Caco-2 (cell line): ENCODE measurements around the gene PLCXD1. TPM values are rescaled to one million over a fixed set of nuclear protein-coding genes. Genes with fewer than 3 reads are reported as not detected.
"Not testable (repeated sequence)": the region's sequence is repeated elsewhere in the genome, so short reads cannot be mapped to it uniquely, and the experiment has no call there.

Experiments
- BruUV-seq: library from RNA; stranded (reverse); fragments of 400-500 nt; replicated peaks from 2 replicates; lab custom pipeline; 2021; lab: Mats Ljungman, UMichigan
- CTCF ChIA-PET: fragments of 300-600 bp; sonication (Branson Sonifier 250); formaldehyde crosslinking; loops from one replicate; lab custom pipeline; 2022; ENCODE audit warnings: antibody characterized with exemption; lab: Charles Lee
- POLR2A ChIA-PET: fragments of 300-600 bp; sonication (Branson Sonifier 250); formaldehyde crosslinking; loops from one replicate; lab custom pipeline; 2022; ENCODE audit warnings: antibody characterized with exemption; lab: Charles Lee
- DNase-seq, 2 experiments: peaks; one replicate each; pipeline versions ENCODE4 v3.0.0 to v3.0.0-alpha.2; 2020 to 2022
- H3K27me3 ChIP-seq: replicated peaks from 2 replicates; pipeline ENCODE4 v1.6.0; 2011; ENCODE audit warnings: low read length; ENCODE audit not compliant: control insufficient read depth, insufficient read depth
- H3K36me3 ChIP-seq: 2 replicates; pipeline ENCODE4 v1.5.1; 2011; ENCODE audit warnings: low read length; ENCODE audit not compliant: control insufficient read depth, insufficient read depth
- H3K4me1 ChIP-seq: fragments of 250-450 bp; sonication (Bioruptor Pico); 2 replicates; pipeline ENCODE4 v1.5.1; 2020; ENCODE audit warnings: mild to moderate bottlenecking
- H3K4me3 ChIP-seq: 2 replicates; pipeline ENCODE4 v1.5.1; 2011; ENCODE audit warnings: low read depth, mild to moderate bottlenecking, control low read depth, low read length
- H3K9me3 ChIP-seq: fragments of 250-450 bp; sonication (Bioruptor Pico); 2 replicates; pipeline ENCODE4 v1.5.1; 2020; ENCODE audit warnings: mild to moderate bottlenecking, moderate library complexity
- H3K27ac Mint-ChIP-seq: one replicate; pipeline ENCODE4 v1.8.0; 2022; ENCODE audit warnings: mixed read lengths; ENCODE audit not compliant: unreplicated experiment
- H3K27me3 Mint-ChIP-seq: one replicate; pipeline ENCODE4 v1.8.0; 2022; ENCODE audit warnings: mixed read lengths; ENCODE audit not compliant: insufficient read depth, unreplicated experiment
- H3K36me3 Mint-ChIP-seq: one replicate; pipeline ENCODE4 v1.8.0; 2022; ENCODE audit warnings: mild to moderate bottlenecking, mixed read lengths; ENCODE audit not compliant: insufficient read depth, unreplicated experiment
- H3K4me1 Mint-ChIP-seq: one replicate; pipeline ENCODE4 v1.8.0; 2022; ENCODE audit warnings: low read depth, mixed read lengths; ENCODE audit not compliant: unreplicated experiment
- H3K4me3 Mint-ChIP-seq: one replicate; pipeline ENCODE4 v1.8.0; 2022; ENCODE audit warnings: mild to moderate bottlenecking, moderate library complexity, mixed read lengths; ENCODE audit not compliant: unreplicated experiment
- H3K9me3 Mint-ChIP-seq: one replicate; pipeline ENCODE4 v1.8.0; 2022; ENCODE audit warnings: mixed read lengths; ENCODE audit not compliant: unreplicated experiment
- intact Hi-C: fragments of 100-400 bp; cut with micrococcal nuclease; formaldehyde crosslinking; loops from one replicate; pipeline ENCODE4 v1.10.0; 2022; ENCODE audit not compliant: unreplicated experiment
- total RNA-seq: library from RNA; stranded (reverse); gene quantifications from 2 replicates; pipeline ENCODE4 v1.2.3, GENCODE V29; 2022
- TF ChIP-seq, protein P1 (sequence below), 2 experiments: fragments of 200-600 bp in 1 of 2; IDR thresholded peaks; 1 replicate in 1 of 2; 2 replicates in 1 of 2; pipeline versions ENCODE4 v1.5.1 to v1.8.0; 2011 to 2022; ENCODE audit warnings: antibody characterized with exemption in 1 of 2, control low read depth in 1 of 2, inconsistent platforms in 1 of 2, low read depth in 1 of 2, low read length in 1 of 2, mild to moderate bottlenecking in 1 of 2, moderate library complexity in 1 of 2; ENCODE audit not compliant: insufficient read depth in 1 of 2, severe bottlenecking in 1 of 2, unreplicated experiment in 1 of 2

The PLCXD1 gene
- total RNA-seq, 1 experiment from 2014 or later: 53.9 TPM

GRCh38 chrX:300334-300733 lies 19.2 kb downstream of the PLCXD1 start:
- Histone ChIP-seq H3K4me1 (no peaks in the 10 kb centered on the region), H3K9me3 (no peaks in the 10 kb centered on the region), H3K4me3 (no peak overlapping the region), H3K36me3 (no peaks in the 10 kb centered on the region; the same call in 1 of the 2 replicates), H3K27me3 (no peaks in the 10 kb centered on the region)
- Mint-ChIP-seq H3K27me3 (no peaks in the 10 kb centered on the region), H3K9me3 (no peaks in the 10 kb centered on the region), H3K4me3 (no peak overlapping the region), H3K36me3 (peaks cover 66% of the 10 kb centered on the region), H3K4me1 (no peaks in the 10 kb centered on the region), H3K27ac (no peak overlapping the region)
- TF ChIP-seq, protein P1, sequence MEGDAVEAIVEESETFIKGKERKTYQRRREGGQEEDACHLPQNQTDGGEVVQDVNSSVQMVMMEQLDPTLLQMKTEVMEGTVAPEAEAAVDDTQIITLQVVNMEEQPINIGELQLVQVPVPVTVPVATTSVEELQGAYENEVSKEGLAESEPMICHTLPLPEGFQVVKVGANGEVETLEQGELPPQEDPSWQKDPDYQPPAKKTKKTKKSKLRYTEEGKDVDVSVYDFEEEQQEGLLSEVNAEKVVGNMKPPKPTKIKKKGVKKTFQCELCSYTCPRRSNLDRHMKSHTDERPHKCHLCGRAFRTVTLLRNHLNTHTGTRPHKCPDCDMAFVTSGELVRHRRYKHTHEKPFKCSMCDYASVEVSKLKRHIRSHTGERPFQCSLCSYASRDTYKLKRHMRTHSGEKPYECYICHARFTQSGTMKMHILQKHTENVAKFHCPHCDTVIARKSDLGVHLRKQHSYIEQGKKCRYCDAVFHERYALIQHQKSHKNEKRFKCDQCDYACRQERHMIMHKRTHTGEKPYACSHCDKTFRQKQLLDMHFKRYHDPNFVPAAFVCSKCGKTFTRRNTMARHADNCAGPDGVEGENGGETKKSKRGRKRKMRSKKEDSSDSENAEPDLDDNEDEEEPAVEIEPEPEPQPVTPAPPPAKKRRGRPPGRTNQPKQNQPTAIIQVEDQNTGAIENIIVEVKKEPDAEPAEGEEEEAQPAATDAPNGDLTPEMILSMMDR (IDR thresholded peaks at IDR 0.05; ENCODE audit: insufficient read depth in 1 of 2, low read depth in 1 of 2, low read length in 1 of 2, severe bottlenecking in 1 of 2, unreplicated experiment in 1 of 2): no peak
- POLR2A ChIA-PET: no interaction called here
- intact Hi-C loops: no loop called here
- DNase-seq: no peak
- no TSS peak for BruUV-seq
- CTCF ChIA-PET: no interaction called here

GRCh38 chrX:302975-303374 lies 21.8 kb downstream of the PLCXD1 start:
- ChIA-PET CTCF (no interaction called here), POLR2A (no interaction called here)
- Mint-ChIP-seq H3K4me3 (no peak overlapping the region), H3K9me3 (no peaks in the 10 kb centered on the region), H3K27ac (peak overlapping the region; percentile 58), H3K36me3 (peaks cover 73% of the 10 kb centered on the region), H3K4me1 (no peaks in the 10 kb centered on the region), H3K27me3 (no peaks in the 10 kb centered on the region)
- DNase-seq: no peak
- TF ChIP-seq, protein P1 (IDR thresholded peaks at IDR 0.05; ENCODE audit: insufficient read depth in 1 of 2, low read depth in 1 of 2, low read length in 1 of 2, severe bottlenecking in 1 of 2, unreplicated experiment in 1 of 2): no peak
- Histone ChIP-seq H3K4me3 (no peak overlapping the region), H3K9me3 (no peaks in the 10 kb centered on the region), H3K4me1 (no peaks in the 10 kb centered on the region), H3K27me3 (no peaks in the 10 kb centered on the region), H3K36me3 (peaks cover 4% of the 10 kb centered on the region)
- BruUV-seq: TSS peak; percentile 43
- intact Hi-C loops: no loop called here

GRCh38 chrX:305781-306613 lies 24.8 kb downstream of the PLCXD1 start:
- H3K4me3 ChIP-seq, H3K27ac Mint-ChIP-seq, H3K4me1 ChIP-seq, H3K9me3 ChIP-seq, BruUV-seq, H3K27me3 ChIP-seq, H3K27me3 Mint-ChIP-seq, POLR2A ChIA-PET, H3K4me1 Mint-ChIP-seq, CTCF ChIA-PET, intact Hi-C loops, H3K36me3 ChIP-seq, DNase-seq, H3K4me3 Mint-ChIP-seq, H3K9me3 Mint-ChIP-seq: not testable (repeated sequence)
- H3K36me3 Mint-ChIP-seq: peaks cover 83% of the 10 kb centered on the region

DNA sequence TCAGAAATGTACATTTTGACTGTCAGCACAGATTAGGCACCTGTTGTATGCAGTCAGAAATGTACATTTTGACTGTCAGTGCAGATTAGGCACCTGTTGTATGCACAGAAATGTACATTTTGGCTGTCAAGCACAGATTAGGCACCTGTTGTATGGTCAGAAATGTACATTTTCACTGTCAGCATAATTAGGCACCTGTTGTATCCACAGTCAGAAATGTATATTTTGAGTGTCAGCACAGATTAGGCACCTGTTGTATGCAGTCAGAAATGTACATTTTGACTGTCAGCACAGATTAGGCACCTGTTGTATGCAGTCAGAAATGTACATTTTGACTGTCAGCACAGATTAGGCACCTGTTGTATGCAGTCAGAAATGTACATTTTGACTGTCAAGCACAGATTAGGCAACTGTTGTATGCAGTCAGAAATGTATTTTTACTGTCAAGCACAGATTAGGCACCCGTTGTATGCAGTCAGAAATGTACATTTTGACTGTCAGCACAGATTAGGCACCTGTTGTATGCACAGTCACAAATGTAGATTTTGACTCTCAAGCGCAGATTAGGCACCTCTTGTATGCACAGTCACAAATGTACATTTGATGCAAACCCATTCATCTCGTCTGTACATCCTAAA lies 25.6 kb downstream of the PLCXD1 start:
- POLR2A ChIA-PET: not testable (repeated sequence)

More for the DNA sequence above, 25.6 kb downstream of the PLCXD1 start:
- H3K27ac Mint-ChIP-seq, BruUV-seq, H3K9me3 ChIP-seq, H3K4me3 ChIP-seq, H3K9me3 Mint-ChIP-seq, H3K36me3 ChIP-seq, H3K4me3 Mint-ChIP-seq, H3K4me1 ChIP-seq, H3K27me3 ChIP-seq, CTCF ChIA-PET, H3K4me1 Mint-ChIP-seq, H3K27me3 Mint-ChIP-seq, intact Hi-C loops, DNase-seq: not testable (repeated sequence)
- H3K36me3 Mint-ChIP-seq: peaks cover 78% of the 10 kb centered on the region
